ENCODE results near the gene TDRD6. TPM values are rescaled to one million over a fixed set of nuclear protein-coding genes. Genes with fewer than 3 reads are reported as not detected.

The TDRD6 gene
- total RNA-seq, 1 donor from 2014 or later = 0.53 TPM

GRCh38 chr6:46667377-46667776 lies 20.3 kb upstream of the TDRD6 start:
- TF ChIP-seq, protein P1, sequence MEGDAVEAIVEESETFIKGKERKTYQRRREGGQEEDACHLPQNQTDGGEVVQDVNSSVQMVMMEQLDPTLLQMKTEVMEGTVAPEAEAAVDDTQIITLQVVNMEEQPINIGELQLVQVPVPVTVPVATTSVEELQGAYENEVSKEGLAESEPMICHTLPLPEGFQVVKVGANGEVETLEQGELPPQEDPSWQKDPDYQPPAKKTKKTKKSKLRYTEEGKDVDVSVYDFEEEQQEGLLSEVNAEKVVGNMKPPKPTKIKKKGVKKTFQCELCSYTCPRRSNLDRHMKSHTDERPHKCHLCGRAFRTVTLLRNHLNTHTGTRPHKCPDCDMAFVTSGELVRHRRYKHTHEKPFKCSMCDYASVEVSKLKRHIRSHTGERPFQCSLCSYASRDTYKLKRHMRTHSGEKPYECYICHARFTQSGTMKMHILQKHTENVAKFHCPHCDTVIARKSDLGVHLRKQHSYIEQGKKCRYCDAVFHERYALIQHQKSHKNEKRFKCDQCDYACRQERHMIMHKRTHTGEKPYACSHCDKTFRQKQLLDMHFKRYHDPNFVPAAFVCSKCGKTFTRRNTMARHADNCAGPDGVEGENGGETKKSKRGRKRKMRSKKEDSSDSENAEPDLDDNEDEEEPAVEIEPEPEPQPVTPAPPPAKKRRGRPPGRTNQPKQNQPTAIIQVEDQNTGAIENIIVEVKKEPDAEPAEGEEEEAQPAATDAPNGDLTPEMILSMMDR (IDR thresholded peaks at IDR 0.05) = no peak
- H3K4me3 ChIP-seq = no peak overlapping the region
- no peaks in the 10 kb centered on the region for H3K4me1 ChIP-seq
- no peak overlapping the region for H3K27ac ChIP-seq
- DNase-seq (ENCODE audit: low spot score in 2 of 2) = no peak
- no peaks in the 10 kb centered on the region for H3K27me3 ChIP-seq
- peaks cover 0 to 31% of the 10 kb centered on the region in 2 donors for H3K36me3 ChIP-seq
- no peaks in the 10 kb centered on the region for H3K9me3 ChIP-seq
- intact Hi-C loops (cut with DNase I) = no loop called here

DNA sequence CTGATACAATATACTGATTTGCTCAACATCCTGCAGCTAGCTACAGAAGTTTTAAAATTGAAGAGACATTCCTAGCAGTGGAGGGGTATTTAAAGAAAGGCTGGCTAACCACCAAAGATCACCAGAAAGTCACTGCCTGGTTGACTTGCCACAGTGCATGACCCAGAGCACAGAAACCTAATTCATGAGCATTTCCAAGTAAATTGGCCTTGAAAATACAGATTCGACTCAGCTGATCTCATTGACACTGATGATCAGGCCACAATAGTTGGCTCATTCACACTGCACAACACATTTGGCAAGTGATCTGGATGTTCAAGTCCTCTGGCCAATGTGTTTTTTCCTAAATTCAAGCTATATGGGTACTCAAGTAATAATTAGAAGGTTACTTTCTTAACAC lies 13.3 kb upstream of the TDRD6 start:
- Histone ChIP-seq H3K36me3 (peaks cover 0 to 34% of the 10 kb centered on the region in 2 donors), H3K27me3 (no peaks in the 10 kb centered on the region), H3K9me3 (no peaks in the 10 kb centered on the region), H3K27ac (no peak overlapping the region), H3K4me1 (no peaks in the 10 kb centered on the region), H3K4me3 (no peak overlapping the region)
- no peak for DNase-seq (ENCODE audit: low spot score in 2 of 2)
- intact Hi-C loops (cut with DNase I) = no loop called here
- TF ChIP-seq, protein P1 (IDR thresholded peaks at IDR 0.05) = no peak

GRCh38 chr6:46676604-46677313 lies 10.9 kb upstream of the TDRD6 start:
- peaks cover 0 to 30% of the 10 kb centered on the region in 2 donors for H3K36me3 ChIP-seq
- no peaks in the 10 kb centered on the region for H3K4me1 ChIP-seq

DNA sequence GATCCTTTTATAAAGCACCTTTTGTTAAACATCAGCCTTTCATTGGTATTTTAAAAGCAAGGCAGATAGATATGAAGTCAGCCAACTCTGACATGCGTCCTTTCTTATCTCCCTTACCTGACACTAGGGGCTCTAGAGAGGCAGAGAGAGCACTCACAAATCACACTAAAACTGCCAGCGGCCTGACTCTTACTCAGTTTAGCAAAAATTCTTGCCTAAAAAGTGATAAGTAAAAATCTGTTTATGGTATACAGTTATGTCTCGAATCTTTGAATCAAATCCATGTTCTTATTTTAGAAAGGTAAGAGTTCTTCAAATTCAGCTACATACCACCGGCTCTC lies 10.4 kb upstream of the TDRD6 start:
- intact Hi-C loops (cut with DNase I) = no loop called here
- DNase-seq (ENCODE audit: low spot score in 2 of 2) = no peak
- Histone ChIP-seq H3K27me3 (no peaks in the 10 kb centered on the region), H3K27ac (no peak overlapping the region), H3K9me3 (no peaks in the 10 kb centered on the region), H3K4me3 (no peak overlapping the region), H3K4me1 (no peaks in the 10 kb centered on the region), H3K36me3 (peaks cover 0 to 25% of the 10 kb centered on the region in 2 donors)
- TF ChIP-seq, protein P1 (IDR thresholded peaks at IDR 0.05) = no peak

More at GRCh38 chr6:46676604-46677313, 10.9 kb upstream of the TDRD6 start:
- TF ChIP-seq, protein P1 (IDR thresholded peaks at IDR 0.05) = no peak
- intact Hi-C loops (cut with DNase I) = no loop called here
- Histone ChIP-seq H3K4me3 (no peak overlapping the region), H3K27ac (no peak overlapping the region), H3K9me3 (no peaks in the 10 kb centered on the region), H3K27me3 (no peaks in the 10 kb centered on the region)
- DNase-seq (ENCODE audit: low spot score in 2 of 2) = no peak

GRCh38 chr6:46684771-46685170 lies 2.9 kb upstream of the TDRD6 start:
- Histone ChIP-seq H3K4me1 (no peaks in the 10 kb centered on the region), H3K4me3 (no peak overlapping the region), H3K27ac (no peak overlapping the region), H3K36me3 (no peaks in the 10 kb centered on the region), H3K27me3 (no peaks in the 10 kb centered on the region), H3K9me3 (no peaks in the 10 kb centered on the region)
- no peak for DNase-seq (ENCODE audit: low spot score in 2 of 2)
- intact Hi-C loops (cut with DNase I) = no loop called here
- TF ChIP-seq, protein P1 (IDR thresholded peaks at IDR 0.05) = no peak
